Panc1 (cell line): ENCODE results near the gene PRXL2A. TPM values are rescaled to one million over a fixed set of nuclear protein-coding genes. Genes with fewer than 3 reads are reported as not detected.

Experiments
- ATAC-seq: fragments of 200-7000 bp; cut with Tn5 transposase; 2 replicates; pipeline ENCODE4 v1.9.1; 2020; ENCODE audit warnings: mild to moderate bottlenecking, moderate library complexity
- BruUV-seq: library from RNA; stranded (reverse); fragments of 400-500 nt; replicated peaks from 2 replicates; lab custom pipeline; 2021; lab: Mats Ljungman, UMichigan
- CTCF ChIA-PET: fragments of 300-600 bp; sonication (Branson Sonifier 250); formaldehyde crosslinking; loops from one replicate; lab custom pipeline; 2022; ENCODE audit warnings: antibody characterized with exemption; lab: Charles Lee
- POLR2A ChIA-PET: fragments of 300-600 bp; sonication (Branson Sonifier 250); formaldehyde crosslinking; loops from one replicate; lab custom pipeline; 2022; ENCODE audit warnings: antibody characterized with exemption; lab: Charles Lee
- DNase-seq: peaks from one replicate; pipeline ENCODE4 v3.0.0-alpha.2; 2010; ENCODE audit warnings: low read depth, low spot score
- H3K27ac ChIP-seq: 2 replicates; pipeline ENCODE4 v1.5.1; 2011; ENCODE audit warnings: mild to moderate bottlenecking, low read length, inconsistent platforms
- H3K27me3 ChIP-seq: fragments of 200-500 bp; sonication (Bioruptor generic); 2 replicates; pipeline ENCODE4 v1.6.0; 2014; ENCODE audit warnings: low read length, inconsistent platforms; ENCODE audit not compliant: control insufficient read depth, insufficient read depth
- H3K36me3 ChIP-seq: fragments of 200-500 bp; sonication (Bioruptor generic); 2 replicates; pipeline ENCODE4 v1.5.1; 2014; ENCODE audit warnings: inconsistent platforms, mild to moderate bottlenecking, low read length, moderate library complexity; ENCODE audit not compliant: control insufficient read depth, insufficient read depth
- H3K4me1 ChIP-seq: 2 replicates; pipeline ENCODE4 v1.5.1; 2011; ENCODE audit warnings: inconsistent platforms, mild to moderate bottlenecking, low read length, moderate library complexity; ENCODE audit not compliant: control insufficient read depth, insufficient read depth
- H3K4me3 ChIP-seq, 2 experiments: 2 replicates each; pipeline ENCODE4 v1.5.1; 2011 to 2012; ENCODE audit warnings: low read depth in 2 of 2, low read length in 2 of 2, mild to moderate bottlenecking in 2 of 2, inconsistent platforms in 1 of 2, moderate library complexity in 1 of 2
- H3K9me3 ChIP-seq: fragments of 200-500 bp; sonication (Bioruptor generic); 2 replicates; pipeline ENCODE4 v1.5.1; 2014; ENCODE audit warnings: low read depth, mild to moderate bottlenecking, inconsistent platforms, low read length, moderate library complexity; ENCODE audit not compliant: control insufficient read depth, insufficient read depth
- CTCF ChIP-seq: fragments of 450-650 bp; IDR thresholded peaks from 2 replicates; pipeline ENCODE4 v1.5.1; 2017; ENCODE audit warnings: mild to moderate bottlenecking
- POLR2AphosphoS5 ChIP-seq: IDR thresholded peaks from 2 replicates; pipeline ENCODE4 v1.6.1; 2012; ENCODE audit warnings: mild to moderate bottlenecking, low read depth, low read length, moderate library complexity
- REST ChIP-seq, 2 experiments: IDR thresholded peaks; 2 replicates each; pipeline ENCODE4 v1.6.1; 2011 to 2012; ENCODE audit warnings: low read depth in 2 of 2, control low read depth in 1 of 2, low read length in 1 of 2, mild to moderate bottlenecking in 1 of 2, moderate library complexity in 1 of 2; ENCODE audit not compliant: insufficient read depth in 1 of 2
- SIN3A ChIP-seq: IDR thresholded peaks from 2 replicates; pipeline ENCODE4 v1.6.1; 2012; ENCODE audit warnings: low read depth, mild to moderate bottlenecking, low read length, moderate library complexity, borderline replicate concordance; ENCODE audit not compliant: insufficient read depth
- TCF7L2 ChIP-seq: IDR thresholded peaks from 2 replicates; pipeline ENCODE4 v1.6.1; 2011; ENCODE audit warnings: mild to moderate bottlenecking, low read depth, low read length, inconsistent platforms
- in situ Hi-C: cut with HindIII; loops from 2 replicates; pipeline ENCODE4 v1.10.0; 2016; ENCODE audit warnings: low sequenced_read_pairs, low pct_unique_long_range_greater_than_20kb
- intact Hi-C: fragments of 100-400 bp; cut with micrococcal nuclease; formaldehyde crosslinking; loops from one replicate; pipeline ENCODE4 v1.10.0; 2022; ENCODE audit not compliant: unreplicated experiment
- total RNA-seq: library from RNA; stranded (reverse); gene quantifications from one replicate; pipeline ENCODE4 v1.2.1, GENCODE V29; 2021; ENCODE audit not compliant: unreplicated experiment

The PRXL2A gene
- total RNA-seq, 1 experiment from 2014 or later: 89.0 TPM

- DNase-seq: no peak
- in situ Hi-C loops (no loop called here), intact Hi-C loops (no loop called here)
- ATAC-seq: no peak; the same call in 1 of the 2 replicates
- H3K9me3 ChIP-seq: no peaks in the 10 kb centered on the region; the same call in 1 of the 2 replicates
- BruUV-seq: no TSS peak
- TF ChIP-seq POLR2AphosphoS5: no peak
- TF ChIP-seq SIN3A: no peak
- TF ChIP-seq CTCF: no peak
- no peak for TF ChIP-seq TCF7L2
- TF ChIP-seq REST (IDR thresholded peaks at IDR 0.05; ENCODE audit: insufficient read depth in 1 of 2, low read depth in 2 of 2, low read length in 1 of 2): no peak
- H3K27ac ChIP-seq: no peak overlapping the region
- no peaks in the 10 kb centered on the region for H3K27me3 ChIP-seq
- H3K4me1 ChIP-seq: peaks cover 13% of the 10 kb centered on the region
- no peak overlapping the region for H3K4me3 ChIP-seq
- ChIA-PET CTCF (no interaction called here), POLR2A (no interaction called here)
- H3K36me3 ChIP-seq: no peaks in the 10 kb centered on the region
These were observed 64.1 kb downstream of the PRXL2A start for GRCh38 chr10:80472234-80473095.

GRCh38 chr10:80473096-80473657 is 64.8 kb downstream of the PRXL2A start:
- ATAC-seq (no peak), DNase-seq (no peak)
- Histone ChIP-seq H3K4me1 (peaks cover 6% of the 10 kb centered on the region), H3K4me3 (no peak overlapping the region), H3K36me3 (no peaks in the 10 kb centered on the region), H3K9me3 (peaks cover 4% of the 10 kb centered on the region; the same call in 1 of the 2 replicates), H3K27ac (no peak overlapping the region), H3K27me3 (no peaks in the 10 kb centered on the region)
- ChIA-PET CTCF (interaction anchor here (0.7 kb wide), 1 partner anchor 123 kb away, joined by 8 read pairs; no protein-coding TSS in a partner anchor), POLR2A (no interaction called here)
- BruUV-seq: no TSS peak
- in situ Hi-C loops (no loop called here), intact Hi-C loops (no loop called here)
- TF ChIP-seq CTCF: no peak
- no peak for TF ChIP-seq SIN3A
